ENCODE results near the gene COX6B1. TPM values are rescaled to one million over a fixed set of nuclear protein-coding genes. Genes with fewer than 3 reads are reported as not detected.
"Not testable (repeated sequence)": the region's sequence is repeated elsewhere in the genome, so short reads cannot be mapped to it uniquely, and the experiment has no call there.

The COX6B1 gene
- total RNA-seq (1,000 to 10,000 TPM in 8 of 9 donors, 100 to 1,000 TPM in 1; 944 to 3,219 (median 1,334) TPM), polyA plus RNA-seq (1,000 to 10,000 TPM; 1,378 to 4,659 TPM)
- long read RNA-seq, donor 1, transcript COX6B1-201 (4 exons, 667 nt), result major isoform, 456 of 524 reads
- long read RNA-seq, donor 1, partial matches to known transcripts, result 64 of 524 reads
- long read RNA-seq, donor 1, other reads (novel, unspliced or antisense), result 4 of 524 reads
- long read RNA-seq, donor 2, transcript COX6B1-201 (4 exons, 667 nt), result major isoform, 167 of 198 reads
- long read RNA-seq, donor 2, partial matches to known transcripts, result 8 of 198 reads
- long read RNA-seq, donor 2, other reads (novel, unspliced or antisense), result 23 of 198 reads
- long read RNA-seq, donor 3, transcript COX6B1-201 (4 exons, 667 nt), result major isoform, 217 of 240 reads
- long read RNA-seq, donor 3, partial matches to known transcripts, result 23 of 240 reads
- long read RNA-seq, donor 3, other reads (novel, unspliced or antisense), result 0 of 240 reads

DNA sequence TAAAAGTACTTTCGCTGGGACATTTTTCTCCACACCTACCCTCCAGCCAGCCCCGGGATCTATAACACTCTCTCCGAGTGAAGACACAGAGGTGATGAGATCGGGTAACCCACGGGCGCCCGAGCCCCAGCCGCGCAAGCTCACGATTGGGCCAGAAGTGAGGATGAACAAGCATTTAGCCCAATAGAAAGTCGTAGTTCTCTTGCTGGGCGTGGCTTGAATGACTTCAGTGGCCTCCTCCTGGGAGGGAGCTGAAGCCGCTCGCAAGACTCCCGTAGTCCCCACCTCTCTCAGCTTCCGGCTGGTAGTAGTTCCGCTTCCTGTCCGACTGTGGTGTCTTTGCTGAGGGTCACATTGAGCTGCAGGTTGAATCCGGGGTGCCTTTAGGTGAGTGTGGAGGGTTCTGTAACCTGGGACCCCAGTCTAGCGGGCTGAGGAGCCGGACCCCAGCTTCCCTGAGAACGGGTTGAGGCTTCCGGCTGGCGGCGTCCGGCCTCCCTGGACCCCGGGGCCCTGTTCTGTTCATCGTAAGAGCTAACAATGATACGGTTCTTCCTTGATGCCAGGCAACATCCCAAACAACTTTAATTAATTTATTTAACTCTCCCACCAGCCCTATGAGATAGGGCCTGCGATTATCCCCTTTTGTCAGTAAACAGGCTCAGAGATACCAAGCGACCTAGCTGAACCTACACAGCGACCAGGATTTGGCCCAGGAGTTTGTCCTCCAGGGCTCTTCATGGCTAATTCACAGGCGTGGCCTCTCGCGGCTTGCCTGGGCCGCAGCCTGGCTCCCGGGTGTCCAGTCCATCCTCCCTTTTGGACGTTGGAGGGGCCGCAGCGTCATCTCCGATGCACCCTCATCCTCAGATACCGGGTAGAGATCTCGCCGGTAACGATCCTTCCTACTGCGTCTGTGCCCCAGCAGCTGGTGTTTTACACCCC is at the start of gene COX6B1:
Gene COX6B1 (plus strand): TSS at position 307 of the 945 bp plus-strand sequence. CDS start 2,921 bp downstream, outside the sequence.
- H3K4me1 ChIP-seq, result peaks cover 0 to 55% (median 32%) of the 10 kb centered on the region in 12 donors
- TF ChIP-seq CTCF (IDR thresholded peaks at IDR 0.05), result no peak
- TF ChIP-seq POLR2A (IDR thresholded peaks at IDR 0.05), result peak in 1 of 2 donors; percentile 80
- intact Hi-C loops (cut with DNase I), result loop anchor here in 1 of 10 donors (5.0 kb wide), 1 partner anchor 99 kb away; the partner anchor contains the start of genes LIN37, PSENEN and U2AF1L4

GRCh38 chr19:35601971-35602370 is 46.2 kb upstream of the COX6B1 start:
- no peak for DNase-seq
- no peak overlapping the region for H3K27ac ChIP-seq
- TF ChIP-seq CTCF (IDR thresholded peaks at IDR 0.05) (no peak), POLR2A (IDR thresholded peaks at IDR 0.05) (no peak)
- no peak overlapping the region for H3K4me3 ChIP-seq
- peaks cover 0 to 3% (median 0%) of the 10 kb centered on the region in 12 donors for H3K9me3 ChIP-seq
- ATAC-seq, result no peak
- H3K36me3 ChIP-seq, result no peaks in the 10 kb centered on the region
- H3K27me3 ChIP-seq, result peaks cover 0 to 3% (median 0%) of the 10 kb centered on the region in 9 donors
- intact Hi-C loops (cut with DNase I), result no loop called here
- 83 to 91% (median 89%) methylated on average over 3 of the region's 3 CpGs for WGBS, 4 donors
- H3K4me1 ChIP-seq, result no peaks in the 10 kb centered on the region

More for the DNA sequence above, at the start of gene COX6B1:
- DNase-seq (peak; percentile 92 to 97 (median 95)), ATAC-seq (peak; percentile 78 to 88 (median 84))
- no peaks in the 10 kb centered on the region for H3K27me3 ChIP-seq
- H3K27ac ChIP-seq, result peak within 1 kb of the TSS; percentile 84 to 98 (median 94)
- H3K9me3 ChIP-seq, result no peaks in the 10 kb centered on the region
- peaks cover 0 to 36% (median 23%) of the 10 kb centered on the region in 9 donors for H3K36me3 ChIP-seq
- 0 to 1% (median 1%) methylated on average over 40 to 46 of the region's 46 CpGs for WGBS, 4 donors
- H3K4me3 ChIP-seq, result peak within 1 kb of the TSS; percentile 66 to 96 (median 79)

DNA sequence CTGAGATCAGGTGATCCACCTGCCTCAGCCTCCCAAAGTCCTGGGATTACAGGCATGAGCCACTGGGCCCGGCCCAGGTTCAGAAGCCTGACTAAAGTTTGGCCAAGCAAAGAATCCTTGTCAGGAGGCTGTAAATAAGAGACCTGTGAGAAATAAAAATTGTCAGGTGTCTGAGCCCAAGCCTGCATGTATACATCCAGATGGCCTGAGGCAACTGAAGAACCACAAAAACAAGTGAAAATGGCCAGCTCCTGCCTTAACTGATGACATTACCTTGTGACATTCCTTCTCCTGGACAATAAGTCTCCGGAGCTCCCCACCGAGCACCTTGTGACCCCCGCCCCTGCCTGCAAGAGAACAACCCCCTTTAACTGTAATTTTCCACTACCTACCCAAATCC is 43.7 kb upstream of the COX6B1 start:
- not testable (repeated sequence) for H3K36me3 ChIP-seq, DNase-seq
- 76 to 85% (median 84%) methylated on average over 4 of the region's 4 CpGs for WGBS, 4 donors

DNA sequence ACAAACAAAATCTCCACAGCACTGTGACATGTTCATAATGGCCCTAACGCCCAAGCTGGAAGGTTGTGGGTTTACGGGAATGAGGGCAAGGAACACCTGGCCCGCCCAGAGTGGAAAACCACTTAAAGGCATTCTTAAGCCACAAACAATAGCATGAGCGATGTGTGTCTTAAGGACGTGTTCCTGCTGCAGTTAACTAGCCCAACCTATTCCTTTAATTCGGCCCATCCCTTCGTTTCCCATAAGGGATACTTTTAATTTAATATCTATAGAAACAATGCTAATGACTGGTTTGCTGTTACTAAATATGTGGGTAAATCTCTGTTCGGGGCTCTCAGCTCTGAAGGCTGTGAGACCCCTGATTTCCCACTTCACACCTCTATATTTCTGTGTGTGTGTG is 41.0 kb upstream of the COX6B1 start:
- H3K9me3 ChIP-seq, result peaks cover 0 to 22% (median 2%) of the 10 kb centered on the region in 12 donors
- intact Hi-C loops (cut with DNase I); H3K4me3 ChIP-seq; ATAC-seq; H3K36me3 ChIP-seq; H3K27me3 ChIP-seq; H3K27ac ChIP-seq; DNase-seq: not testable (repeated sequence)
- WGBS, 4 donors, result 86 to 95% (median 88%) methylated on average over 8 of the region's 8 CpGs
- H3K4me1 ChIP-seq, result peaks cover 0 to 14% (median 4%) of the 10 kb centered on the region in 12 donors

More for the DNA sequence above, 43.7 kb upstream of the COX6B1 start:
- H3K4me3 ChIP-seq; intact Hi-C loops (cut with DNase I); ATAC-seq; H3K27ac ChIP-seq; H3K4me1 ChIP-seq; H3K27me3 ChIP-seq: not testable (repeated sequence)
- peaks cover 0 to 22% (median 2%) of the 10 kb centered on the region in 12 donors for H3K9me3 ChIP-seq

Data from heart left ventricle (tissue), 16 donors.